ENCODE measurements around the gene DNAJC1.
"Not testable (repeated sequence)": the region's sequence is repeated elsewhere in the genome, so short reads cannot be mapped to it uniquely, and the experiment has no call there.

The DNAJC1 gene, protein sequence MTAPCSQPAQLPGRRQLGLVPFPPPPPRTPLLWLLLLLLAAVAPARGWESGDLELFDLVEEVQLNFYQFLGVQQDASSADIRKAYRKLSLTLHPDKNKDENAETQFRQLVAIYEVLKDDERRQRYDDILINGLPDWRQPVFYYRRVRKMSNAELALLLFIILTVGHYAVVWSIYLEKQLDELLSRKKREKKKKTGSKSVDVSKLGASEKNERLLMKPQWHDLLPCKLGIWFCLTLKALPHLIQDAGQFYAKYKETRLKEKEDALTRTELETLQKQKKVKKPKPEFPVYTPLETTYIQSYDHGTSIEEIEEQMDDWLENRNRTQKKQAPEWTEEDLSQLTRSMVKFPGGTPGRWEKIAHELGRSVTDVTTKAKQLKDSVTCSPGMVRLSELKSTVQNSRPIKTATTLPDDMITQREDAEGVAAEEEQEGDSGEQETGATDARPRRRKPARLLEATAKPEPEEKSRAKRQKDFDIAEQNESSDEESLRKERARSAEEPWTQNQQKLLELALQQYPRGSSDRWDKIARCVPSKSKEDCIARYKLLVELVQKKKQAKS

DNA sequence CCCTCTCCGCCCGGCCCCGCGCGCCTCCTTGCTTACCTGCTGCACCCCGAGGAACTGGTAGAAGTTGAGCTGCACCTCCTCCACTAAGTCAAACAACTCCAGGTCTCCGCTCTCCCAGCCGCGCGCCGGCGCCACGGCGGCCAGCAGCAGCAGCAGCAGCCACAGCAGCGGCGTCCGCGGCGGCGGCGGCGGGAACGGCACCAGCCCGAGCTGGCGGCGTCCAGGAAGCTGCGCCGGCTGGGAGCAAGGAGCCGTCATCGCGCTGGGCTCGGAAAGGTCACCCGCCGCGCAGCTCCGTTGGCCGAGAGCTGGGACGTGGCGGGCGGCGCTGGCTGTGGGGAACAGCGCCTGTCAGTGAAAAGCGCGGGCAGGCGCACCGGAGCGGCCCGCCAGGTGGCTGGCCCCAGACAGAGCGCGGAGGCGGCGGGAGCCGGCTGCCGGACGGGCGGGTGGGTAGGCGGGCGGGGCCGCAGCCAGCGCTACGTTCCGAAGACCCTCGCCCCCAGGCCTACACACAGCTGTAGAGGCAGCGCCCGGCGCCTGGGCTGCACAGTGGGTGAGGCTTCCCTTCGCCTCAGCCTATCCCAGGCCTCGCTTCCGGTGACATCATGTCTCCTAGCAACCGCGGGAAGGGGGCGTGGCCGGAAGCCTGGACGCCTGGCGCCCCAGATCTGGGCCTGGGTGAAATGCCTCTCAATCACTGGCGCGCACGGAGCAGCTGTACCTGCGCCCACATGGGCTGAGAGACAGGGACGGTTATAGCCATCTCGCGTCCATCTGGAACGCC is at the start of gene DNAJC1:
Gene DNAJC1 (minus strand): TSS at position 554 of the 787 bp plus-strand sequence. CDS start 296 bp downstream, at position 258.
- peak; percentile 97 for DNase-seq (ENCODE audit: low spot score)
- FAIRE-seq: peak; percentile 84

DNA sequence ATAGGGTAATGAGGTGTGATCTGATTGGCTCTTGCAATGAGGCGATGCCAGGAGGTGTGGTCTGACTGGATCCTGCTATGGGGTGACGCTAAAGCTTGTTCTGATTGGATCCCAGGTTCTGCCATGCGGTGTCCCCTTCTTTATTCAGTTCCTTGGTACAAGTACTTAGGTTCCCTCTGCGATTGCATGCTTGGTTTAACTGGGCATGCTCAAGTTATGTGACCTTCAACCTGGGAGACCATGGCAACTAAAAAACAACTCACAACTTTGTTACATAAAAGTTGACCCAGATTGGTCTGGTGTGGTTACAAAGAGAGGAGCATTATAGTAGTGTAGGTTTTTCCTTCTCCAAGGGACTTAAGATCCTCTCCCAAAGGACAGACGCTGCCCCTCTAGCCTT is 49.5 kb upstream of the DNAJC1 start:
- FAIRE-seq (no peak), DNase-seq (ENCODE audit: low spot score) (no peak)

DNA sequence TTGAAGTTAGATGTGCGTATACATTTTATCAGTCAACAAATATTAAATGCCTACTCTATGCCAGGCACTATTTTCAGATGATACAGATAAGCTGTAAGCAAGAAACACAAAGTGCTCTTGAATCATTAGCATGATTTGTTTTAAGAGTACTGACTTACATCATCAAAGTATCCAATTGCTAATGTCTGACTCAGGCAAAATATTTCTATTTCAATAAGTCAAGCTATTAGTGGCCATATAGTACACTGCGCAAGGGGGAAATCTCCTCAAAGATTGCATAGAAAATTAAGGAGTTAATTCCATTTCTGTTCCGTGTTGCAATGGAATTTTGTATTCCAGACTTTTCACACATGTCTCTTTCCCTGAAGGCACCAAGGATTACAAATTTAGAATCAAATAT is 46.1 kb upstream of the DNAJC1 start:
- FAIRE-seq (no peak), DNase-seq (ENCODE audit: low spot score) (no peak)

DNA sequence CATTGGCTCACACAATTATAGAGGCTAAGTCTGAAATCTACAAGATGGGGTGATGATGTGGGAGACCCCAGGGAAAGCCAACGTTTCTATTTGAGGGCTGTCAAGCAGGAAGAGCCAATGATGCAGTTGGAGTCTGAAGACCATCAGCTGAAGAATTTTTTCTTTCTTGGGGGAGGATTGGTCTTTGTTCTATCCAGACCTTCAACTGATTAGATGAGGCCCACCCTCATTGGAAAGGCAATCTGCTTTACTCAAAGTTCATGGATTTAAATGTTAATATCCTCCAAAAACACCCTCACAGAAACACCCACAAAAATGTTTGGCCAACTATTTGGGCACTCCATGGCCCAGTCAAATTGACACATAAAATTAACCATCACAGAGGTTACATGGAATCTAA is 44.3 kb upstream of the DNAJC1 start:
- FAIRE-seq: no peak
- no peak for DNase-seq (ENCODE audit: low spot score)

DNA sequence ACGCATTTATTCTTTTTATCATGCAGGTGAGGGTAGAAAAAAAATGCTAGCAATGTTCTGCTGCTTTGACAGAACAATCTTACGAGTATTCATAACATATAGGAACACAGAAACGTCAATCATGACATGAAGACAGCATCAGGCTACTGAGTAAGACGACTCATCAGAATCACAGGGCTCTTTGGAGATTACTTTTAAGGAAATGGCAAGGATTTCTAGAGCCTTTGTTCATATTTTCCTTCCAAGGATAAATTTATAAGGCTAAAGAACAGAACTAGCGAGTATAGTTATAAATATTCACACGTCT is 39.8 kb upstream of the DNAJC1 start:
- no peak for FAIRE-seq
- DNase-seq (ENCODE audit: low spot score): no peak

DNA sequence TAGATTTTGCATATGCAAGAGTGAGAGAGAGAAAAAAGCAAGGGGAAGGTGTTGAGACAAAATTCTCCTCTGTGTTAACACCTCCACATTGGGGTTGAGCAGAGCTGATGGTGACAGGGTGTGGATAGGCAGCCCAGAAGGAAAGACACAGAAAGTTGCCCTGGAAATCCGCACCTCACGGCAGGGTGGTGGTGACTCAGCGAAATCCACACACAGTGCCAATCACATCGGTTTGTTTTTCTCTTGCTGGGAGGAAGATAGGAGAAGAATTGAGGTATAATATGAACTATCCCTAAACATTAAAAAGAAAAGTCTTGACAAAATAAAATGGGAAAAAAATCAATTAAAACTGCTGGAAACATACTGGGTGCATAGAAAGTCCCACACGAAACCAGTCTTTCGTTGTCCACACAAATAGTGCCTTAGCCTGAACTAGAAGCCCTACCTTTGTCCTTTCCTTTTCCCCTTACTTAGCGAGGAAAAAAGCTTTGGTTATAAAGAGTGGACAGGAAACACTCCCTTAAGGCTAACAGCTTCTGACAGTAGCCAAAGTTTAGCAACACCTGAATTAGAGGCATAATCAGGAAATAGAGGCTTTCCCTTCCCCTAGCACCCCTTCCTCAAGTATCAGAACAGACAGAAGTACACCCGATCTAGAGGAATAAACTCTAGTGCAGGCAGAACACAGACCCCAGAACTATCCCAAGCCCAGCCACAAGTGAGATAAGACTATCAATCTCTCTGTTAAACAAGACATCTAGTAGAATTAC is 39.2 kb upstream of the DNAJC1 start:
- DNase-seq (ENCODE audit: low spot score) (peak; percentile 55), FAIRE-seq (no peak)

DNA sequence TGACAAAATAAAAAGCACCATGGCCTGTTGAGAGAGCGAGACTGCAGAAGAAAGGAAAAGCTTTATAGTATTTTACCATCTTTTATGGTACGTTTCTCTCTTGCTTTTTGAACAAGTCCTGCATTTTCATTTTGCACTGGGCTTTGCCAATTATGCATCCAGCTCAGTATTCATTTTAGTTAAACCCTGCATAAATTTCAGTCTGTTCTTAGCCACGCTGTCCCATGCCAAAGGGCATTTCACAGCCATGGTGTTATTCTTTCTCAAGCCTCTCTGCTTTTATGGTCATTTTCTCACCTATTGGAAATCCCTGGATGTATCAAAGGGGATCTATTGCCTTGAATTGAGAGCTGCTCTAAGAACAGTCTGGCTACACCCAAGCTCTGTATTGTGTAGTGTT is 30.8 kb upstream of the DNAJC1 start:
- FAIRE-seq (no peak), DNase-seq (ENCODE audit: low spot score) (no peak)

DNA sequence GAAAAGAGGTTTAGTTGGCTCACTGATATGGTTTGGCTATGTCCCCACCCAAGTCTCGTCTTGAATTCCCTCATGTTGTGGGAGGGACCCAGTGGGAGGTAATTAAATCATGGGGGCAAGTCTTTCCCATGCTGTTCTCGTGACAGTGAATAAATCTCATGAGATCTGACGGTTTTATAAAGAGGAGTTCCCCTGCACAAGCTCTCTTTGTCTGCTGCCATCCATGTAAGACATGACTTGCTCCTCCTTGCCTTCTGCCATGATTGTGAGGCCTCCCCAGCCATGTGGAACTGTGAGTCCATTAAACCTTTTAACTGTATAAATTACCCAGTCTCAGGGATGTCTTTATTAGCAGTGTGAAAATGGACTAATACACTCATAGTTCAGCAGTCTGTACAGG is 28.7 kb upstream of the DNAJC1 start:
- FAIRE-seq; DNase-seq (ENCODE audit: low spot score): not testable (repeated sequence)

DNA sequence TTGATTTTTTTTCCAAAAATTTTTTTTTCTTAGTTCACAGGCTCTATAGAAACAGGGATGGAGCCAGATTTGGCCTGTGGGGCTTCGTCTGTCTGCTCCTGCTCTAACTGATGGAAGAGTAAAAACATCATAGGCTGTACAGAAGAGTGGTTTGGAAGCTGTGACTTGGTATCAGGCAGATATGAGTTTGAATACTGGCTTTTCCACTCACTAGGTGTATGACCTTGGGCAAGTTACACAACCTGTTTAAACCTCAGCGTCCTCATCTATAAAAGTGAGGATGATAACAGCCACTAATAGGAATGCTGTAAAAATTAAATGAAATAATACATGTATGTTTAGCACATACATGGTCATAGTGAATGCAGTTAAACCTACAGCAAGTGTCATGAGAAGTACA is 26.9 kb upstream of the DNAJC1 start:
- FAIRE-seq: no peak
- DNase-seq (ENCODE audit: low spot score): no peak

DNA sequence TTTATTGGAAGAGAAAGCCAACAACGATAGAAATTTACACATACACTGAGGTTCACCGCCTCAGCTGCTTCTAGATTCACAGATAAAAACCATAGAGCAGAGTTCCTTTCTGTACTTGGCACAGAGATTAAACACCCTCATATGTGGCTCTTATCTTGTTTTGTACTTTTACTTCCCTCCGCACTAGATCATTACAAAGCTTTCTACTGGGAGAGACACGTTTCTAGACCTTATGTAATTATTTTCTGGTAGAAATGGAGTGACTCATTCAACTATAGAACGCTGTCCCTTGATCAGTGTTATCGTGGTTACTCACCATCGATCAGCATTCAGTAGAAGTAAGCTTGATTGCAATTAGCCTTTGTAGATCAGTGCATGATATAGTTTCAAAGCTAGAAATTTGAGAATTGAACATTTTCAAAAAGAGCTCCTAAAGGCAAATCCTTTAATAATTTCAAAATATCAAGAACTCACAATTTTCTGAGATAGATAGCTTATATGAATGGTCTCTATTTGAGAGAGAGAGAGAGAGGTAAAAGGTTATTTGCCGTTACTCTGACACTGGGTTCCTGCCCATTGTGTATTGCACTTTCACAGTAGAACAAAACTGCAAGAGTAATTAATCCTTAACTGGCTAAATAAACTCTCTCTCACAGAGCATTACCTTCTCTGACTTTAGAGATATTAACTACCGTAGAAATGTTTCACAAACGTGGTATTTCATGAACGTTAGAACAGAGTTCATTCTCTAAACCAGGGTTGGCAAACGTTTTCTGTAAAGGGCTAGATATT is 26.1 kb upstream of the DNAJC1 start:
- no peak for FAIRE-seq

DNA sequence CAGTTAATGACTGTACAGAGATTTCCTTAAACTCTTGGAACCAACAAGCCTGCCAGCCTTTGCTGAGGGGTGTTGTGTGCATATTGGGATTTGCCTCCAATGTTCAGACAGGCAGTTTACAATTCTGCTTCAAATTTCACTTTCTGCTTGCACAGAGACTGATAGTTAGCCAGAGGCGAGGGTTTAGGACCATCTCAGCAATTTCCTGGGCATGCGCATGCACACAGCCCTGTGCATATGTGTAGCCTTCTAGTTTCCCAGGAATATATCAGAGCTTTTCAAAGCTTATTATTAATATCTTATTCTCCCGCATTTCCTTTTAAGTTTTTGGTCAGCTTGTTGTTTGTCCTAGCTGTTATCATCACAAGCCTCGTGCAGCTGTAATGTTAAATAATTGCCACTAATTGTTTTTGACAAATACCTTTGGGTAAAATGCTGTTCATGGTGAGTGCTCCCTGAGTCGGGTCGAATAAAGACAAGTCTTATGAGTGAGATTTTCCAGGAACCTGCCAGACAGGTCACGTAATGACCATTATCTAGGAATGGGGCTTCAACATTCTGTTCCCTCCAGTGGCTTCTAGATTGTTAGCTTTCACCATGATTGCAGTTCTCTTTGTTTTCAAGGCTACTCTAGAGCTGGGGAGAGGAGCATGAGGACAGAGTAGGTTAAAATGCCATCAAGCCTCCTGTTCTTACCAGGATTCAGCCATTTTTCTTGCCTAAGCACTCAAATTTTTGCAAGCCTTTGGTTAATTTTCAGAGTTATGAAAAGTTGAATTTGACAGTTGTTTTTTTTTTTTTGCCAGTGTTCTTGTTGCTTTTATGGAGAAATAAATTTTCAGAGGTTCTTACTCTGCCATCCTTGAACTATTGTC is 24.1 kb upstream of the DNAJC1 start:
- DNase-seq (ENCODE audit: low spot score): no peak
- no peak for FAIRE-seq

More for the DNA sequence above, 26.1 kb upstream of the DNAJC1 start:
- DNase-seq (ENCODE audit: low spot score): no peak

DNA sequence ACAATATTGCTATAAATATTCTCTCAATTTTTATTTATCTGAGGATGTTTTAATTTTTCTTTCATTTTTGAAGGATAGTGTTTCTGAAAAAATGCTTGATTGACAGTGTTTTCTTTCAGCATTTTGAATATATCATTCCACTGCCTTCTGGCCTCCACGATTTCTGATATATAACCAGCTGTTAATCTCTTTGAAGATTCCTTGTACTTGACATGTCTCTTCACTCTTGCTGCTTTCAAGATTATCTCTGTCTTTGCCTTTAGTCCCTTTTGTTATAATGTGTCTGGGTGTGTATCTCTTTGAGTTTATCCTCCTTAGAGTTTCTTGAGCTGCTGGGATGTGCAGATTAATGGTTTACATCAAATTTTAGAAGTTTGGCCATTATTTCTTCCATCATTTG is 22.8 kb upstream of the DNAJC1 start:
- FAIRE-seq: no peak

DNA sequence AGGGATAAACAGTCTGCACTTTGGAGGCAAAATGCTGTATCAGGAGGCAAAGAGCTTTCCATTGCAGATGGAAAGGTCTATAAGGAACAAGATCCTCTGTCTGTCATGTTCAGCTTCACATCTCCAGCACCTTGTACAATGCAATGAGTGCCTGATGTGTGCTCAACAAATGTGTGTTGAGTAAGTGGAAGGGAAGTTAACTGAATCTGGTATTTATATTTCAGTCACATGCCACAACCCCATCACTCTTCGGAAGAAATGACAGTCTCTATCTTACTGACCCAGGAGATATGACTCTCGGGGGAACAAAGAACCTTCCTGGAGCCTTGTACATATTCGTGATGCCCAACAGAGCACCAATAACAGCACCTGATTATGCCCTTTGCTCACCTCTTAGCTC is 20.0 kb upstream of the DNAJC1 start:
- DNase-seq (ENCODE audit: low spot score) (no peak), FAIRE-seq (no peak)

More for the DNA sequence above, 22.8 kb upstream of the DNAJC1 start:
- DNase-seq (ENCODE audit: low spot score): no peak

DNA sequence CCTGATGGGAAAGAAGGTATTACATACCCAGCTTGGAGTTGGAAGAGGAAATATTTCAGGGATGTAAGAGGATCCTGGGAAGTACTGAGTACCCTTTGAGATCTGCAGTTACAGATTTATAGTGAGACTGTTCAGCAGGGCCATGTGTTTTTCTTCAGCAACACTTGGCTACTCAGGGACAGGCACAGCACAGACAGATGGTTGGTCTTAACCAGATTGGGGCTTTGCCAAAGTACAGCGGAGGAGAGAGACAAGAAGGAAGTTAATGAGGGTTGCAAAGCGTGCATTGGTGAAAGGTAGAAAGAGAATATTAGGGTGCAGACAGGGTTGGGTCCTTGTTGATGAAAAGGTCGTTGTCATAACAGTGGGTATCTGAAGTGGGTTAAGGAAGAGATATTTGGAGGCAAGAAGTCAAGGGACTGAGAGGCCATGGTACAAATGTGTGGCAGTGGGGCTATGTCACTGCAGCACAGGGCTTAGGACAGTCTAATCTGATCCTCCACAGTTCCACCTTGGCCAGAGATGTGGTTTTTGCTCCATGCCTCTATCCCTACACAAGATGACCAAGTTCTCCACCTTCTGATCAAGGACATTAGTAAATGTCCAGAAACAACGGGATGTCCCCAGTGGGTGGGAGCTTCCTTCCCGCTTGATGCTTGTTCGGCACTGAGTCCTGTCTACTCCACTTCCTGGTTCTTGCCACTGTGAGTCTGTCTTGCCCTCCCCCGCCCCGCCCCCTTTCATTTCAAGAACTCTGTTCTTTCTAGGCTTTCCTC is 18.9 kb upstream of the DNAJC1 start:
- FAIRE-seq: no peak
- no peak for DNase-seq (ENCODE audit: low spot score)

DNA sequence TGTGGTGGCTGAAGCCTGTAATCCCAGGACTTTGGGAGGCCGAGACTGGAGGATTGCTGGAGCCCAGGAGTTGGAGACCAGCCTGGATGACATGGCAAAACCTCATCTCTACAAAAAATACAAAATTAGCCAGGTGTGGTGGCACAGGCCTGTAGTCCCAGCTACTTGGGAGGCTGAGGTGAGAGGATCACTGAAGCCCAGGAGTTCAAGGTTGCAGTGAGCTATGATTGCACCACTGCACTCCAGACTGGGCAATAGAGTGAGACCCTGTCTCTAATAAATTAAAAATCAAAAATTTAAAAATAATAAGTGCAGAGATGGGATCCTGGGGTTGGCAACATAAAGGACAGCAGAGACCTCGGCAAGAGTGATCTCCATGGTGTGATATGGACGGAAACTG is 17.6 kb upstream of the DNAJC1 start:
- DNase-seq (ENCODE audit: low spot score); FAIRE-seq: not testable (repeated sequence)

DNA sequence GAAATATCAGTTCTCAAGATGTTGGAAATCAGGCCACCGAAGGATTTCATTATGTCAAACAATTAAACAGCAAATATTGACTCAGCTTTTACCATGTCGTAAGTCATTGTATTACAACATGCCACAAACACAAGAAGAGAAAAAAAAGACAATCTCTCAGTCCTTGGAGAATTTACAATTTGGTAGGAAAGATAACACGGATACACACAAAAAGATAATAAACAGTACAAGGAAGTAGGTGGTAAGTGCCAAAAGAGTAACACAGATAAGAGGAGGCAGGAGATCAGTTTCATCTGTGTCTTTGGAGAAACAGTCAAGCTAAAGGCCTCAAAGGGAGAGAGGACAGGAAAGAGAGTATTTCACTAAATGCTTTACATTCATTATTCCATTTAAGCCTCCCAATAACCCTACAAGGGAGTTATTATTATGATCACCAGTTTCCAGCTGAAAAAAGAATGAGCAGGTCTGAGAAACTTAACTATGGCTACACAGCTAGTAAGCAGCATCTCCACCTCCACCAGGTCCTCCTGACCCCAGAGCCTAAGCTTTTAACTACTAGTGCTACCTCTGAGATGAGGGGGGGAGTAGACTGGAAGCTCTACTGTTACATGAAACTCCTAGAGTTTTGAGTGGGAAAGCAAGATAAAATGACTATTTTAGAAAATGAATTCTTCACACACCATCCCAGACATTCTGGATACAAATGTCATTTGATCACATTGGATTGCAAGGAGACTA is 13.9 kb upstream of the DNAJC1 start:
- FAIRE-seq: no peak
- DNase-seq (ENCODE audit: low spot score): no peak

DNA sequence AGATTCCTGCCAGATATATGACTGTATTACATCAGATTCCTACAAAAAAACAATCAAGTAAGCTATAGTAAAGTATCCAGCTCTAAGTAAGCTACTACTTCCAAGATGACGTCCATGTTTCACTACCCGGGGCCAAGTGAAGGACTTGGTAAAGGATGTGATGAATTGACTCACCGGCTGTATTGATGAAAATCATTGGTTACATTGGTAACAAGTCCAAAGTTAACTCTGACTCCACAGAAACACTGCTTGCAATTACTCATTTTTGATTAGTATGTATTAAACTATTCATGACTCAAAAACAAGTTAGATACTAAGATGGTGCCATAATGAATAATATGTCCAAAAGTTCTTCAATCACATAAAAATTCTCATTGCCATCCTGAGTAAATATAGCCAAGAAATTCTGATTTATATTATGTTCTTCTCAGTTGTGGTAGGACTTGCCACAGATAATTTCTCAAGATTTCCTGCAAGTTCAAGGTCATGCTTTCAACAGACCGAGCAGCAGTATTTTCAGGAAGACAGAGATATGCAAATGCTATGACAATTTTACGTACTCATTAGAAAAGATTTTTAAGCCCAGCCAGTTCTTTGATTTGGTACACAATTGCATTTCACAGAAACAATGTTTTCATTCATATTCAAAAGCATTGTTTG is 12.6 kb upstream of the DNAJC1 start:
- no peak for DNase-seq (ENCODE audit: low spot score)
- FAIRE-seq: no peak

DNA sequence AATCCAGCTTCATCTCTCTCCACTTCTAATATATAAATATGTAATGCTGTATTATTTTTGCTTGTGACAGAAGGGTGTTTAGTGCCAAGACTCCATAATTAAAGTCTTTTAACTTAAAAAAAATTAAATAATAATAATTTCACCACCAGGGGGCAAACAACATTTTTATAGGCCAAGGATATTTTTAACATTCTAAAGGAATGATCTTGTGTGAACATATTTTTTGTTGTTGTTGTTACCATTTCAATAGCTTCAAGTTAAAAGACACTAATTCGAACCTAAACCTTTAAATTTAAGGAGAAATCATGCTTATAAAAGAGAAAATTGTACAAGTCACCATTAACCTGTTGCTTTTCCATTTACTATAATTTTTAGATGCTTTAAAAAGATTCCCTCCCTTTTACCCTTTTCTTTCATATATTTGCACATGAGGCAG is 7.5 kb upstream of the DNAJC1 start:
- FAIRE-seq (no peak), DNase-seq (ENCODE audit: low spot score) (no peak)

Measured in urothelium cell line (cell line).